ENCODE results near the gene P2RY11. TPM values are rescaled to one million over a fixed set of nuclear protein-coding genes. Genes with fewer than 3 reads are reported as not detected.

Gene P2RY11
- total RNA-seq, 1 experiment from 2014 or later, result 18.4 TPM

GRCh38 chr19:10113964-10114650, 2.6 kb downstream of the P2RY11 start:
- CTCF ChIA-PET, result interaction anchor here (0.6 kb wide), 1 partner anchor 145 kb away, joined by 3 read pairs; no protein-coding TSS in a partner anchor
- Mint-ChIP-seq H3K9me3 (ENCODE audit: unreplicated experiment) (no peaks in the 10 kb centered on the region), H3K27me3 (ENCODE audit: insufficient read depth, unreplicated experiment) (no peaks in the 10 kb centered on the region), H3K27ac (ENCODE audit: unreplicated experiment) (peak overlapping the region; percentile 79), H3K4me1 (ENCODE audit: low read depth, unreplicated experiment) (peaks cover 6% of the 10 kb centered on the region), H3K36me3 (ENCODE audit: insufficient read depth, unreplicated experiment) (peaks cover 91% of the 10 kb centered on the region), H3K4me3 (ENCODE audit: unreplicated experiment) (peak overlapping the region; percentile 49)
- no TSS peak for BruUV-seq (replicated peaks)
- TF ChIP-seq CTCF (IDR thresholded peaks at IDR 0.05; ENCODE audit: insufficient read depth in 1 of 2, low read depth in 1 of 2, low read length in 1 of 2, severe bottlenecking in 1 of 2, unreplicated experiment in 1 of 2), result no peak
- Histone ChIP-seq H3K4me1 (no peaks in the 10 kb centered on the region), H3K27me3 (replicated peaks; ENCODE audit: control insufficient read depth, insufficient read depth, low read length) (no peaks in the 10 kb centered on the region), H3K4me3 (ENCODE audit: low read depth, low read length) (no peak overlapping the region), H3K9me3 (no peaks in the 10 kb centered on the region), H3K36me3 (ENCODE audit: control insufficient read depth, insufficient read depth, low read length) (peaks cover 2% of the 10 kb centered on the region)
- intact Hi-C loops (cut with micrococcal nuclease; ENCODE audit: unreplicated experiment), result loop anchor here (10.0 kb wide), 1 partner anchor 179 kb away; the partner anchor contains the start of gene OLFM2
- POLR2A ChIA-PET, result interaction anchor here (0.8 kb wide), 1 partner anchor 18 kb away, joined by 3 read pairs; no protein-coding TSS in a partner anchor
- DNase-seq, result no peak

DNA sequence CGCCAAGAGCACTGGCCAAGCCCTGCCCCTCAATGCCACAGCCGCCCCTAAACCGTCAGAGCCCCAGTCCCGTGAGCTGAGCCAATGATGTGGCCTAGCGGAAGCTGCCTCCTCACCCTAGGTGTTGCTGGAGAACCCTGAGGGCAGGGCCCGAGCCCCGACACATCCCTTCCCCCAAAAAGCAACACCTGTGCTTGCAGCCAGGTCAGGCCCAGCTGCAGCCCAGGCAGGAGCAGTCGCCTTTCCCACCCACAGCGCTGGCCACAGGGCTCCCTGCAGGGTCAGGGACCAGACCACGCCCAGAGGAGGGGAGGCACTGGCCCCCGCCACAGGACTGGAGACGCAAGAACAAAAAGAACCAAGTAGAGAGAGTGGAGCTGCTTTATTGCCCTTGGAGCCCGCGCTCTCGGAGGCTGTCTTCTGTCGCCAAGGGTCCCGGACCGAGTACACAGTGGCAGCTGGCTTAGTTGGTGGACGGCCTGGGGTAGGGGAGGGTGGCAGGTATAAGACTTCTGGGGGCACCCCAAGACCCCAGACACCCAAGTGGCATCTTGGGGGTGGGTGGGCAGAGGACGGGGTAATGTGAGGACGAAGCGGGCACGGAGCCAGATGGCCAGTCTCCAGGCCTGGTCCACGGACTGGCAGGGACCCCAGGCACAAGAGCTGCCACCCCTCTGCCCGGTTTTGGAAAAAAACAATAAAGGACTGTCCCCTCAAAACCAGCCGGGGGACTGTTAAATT, 3.3 kb downstream of the P2RY11 start:
- H3K4me3 ChIP-seq (ENCODE audit: low read depth, low read length), result no peak overlapping the region
- Mint-ChIP-seq H3K27ac (ENCODE audit: unreplicated experiment) (peak overlapping the region; percentile 79), H3K4me3 (ENCODE audit: unreplicated experiment) (peak overlapping the region; percentile 49), H3K9me3 (ENCODE audit: unreplicated experiment) (no peaks in the 10 kb centered on the region), H3K4me1 (ENCODE audit: low read depth, unreplicated experiment) (peaks cover 6% of the 10 kb centered on the region), H3K27me3 (ENCODE audit: insufficient read depth, unreplicated experiment) (no peaks in the 10 kb centered on the region), H3K36me3 (ENCODE audit: insufficient read depth, unreplicated experiment) (peaks cover 91% of the 10 kb centered on the region)
- no TSS peak for BruUV-seq (replicated peaks)
- H3K27me3 ChIP-seq (replicated peaks; ENCODE audit: control insufficient read depth, insufficient read depth, low read length), result no peaks in the 10 kb centered on the region
- ChIA-PET CTCF (interaction anchor here (0.6 kb wide), 1 partner anchor 144 kb away, joined by 3 read pairs; no protein-coding TSS in a partner anchor), POLR2A (interaction anchor here (0.6 kb wide), 1 partner anchor 174 kb away, joined by 3 read pairs; no protein-coding TSS in a partner anchor)
- DNase-seq, result peak in 1 of 2 experiments; percentile 41
- no peaks in the 10 kb centered on the region for H3K9me3 ChIP-seq
- H3K36me3 ChIP-seq (ENCODE audit: control insufficient read depth, insufficient read depth, low read length), result no peaks in the 10 kb centered on the region; the same call in 1 of the 2 replicates
- TF ChIP-seq CTCF (IDR thresholded peaks at IDR 0.05; ENCODE audit: insufficient read depth in 1 of 2, low read depth in 1 of 2, low read length in 1 of 2, severe bottlenecking in 1 of 2, unreplicated experiment in 1 of 2), result no peak
- intact Hi-C loops (cut with micrococcal nuclease; ENCODE audit: unreplicated experiment), result loop anchor here (10.0 kb wide), 1 partner anchor 180 kb away; the partner anchor contains the start of gene OLFM2
- no peaks in the 10 kb centered on the region for H3K4me1 ChIP-seq

DNA sequence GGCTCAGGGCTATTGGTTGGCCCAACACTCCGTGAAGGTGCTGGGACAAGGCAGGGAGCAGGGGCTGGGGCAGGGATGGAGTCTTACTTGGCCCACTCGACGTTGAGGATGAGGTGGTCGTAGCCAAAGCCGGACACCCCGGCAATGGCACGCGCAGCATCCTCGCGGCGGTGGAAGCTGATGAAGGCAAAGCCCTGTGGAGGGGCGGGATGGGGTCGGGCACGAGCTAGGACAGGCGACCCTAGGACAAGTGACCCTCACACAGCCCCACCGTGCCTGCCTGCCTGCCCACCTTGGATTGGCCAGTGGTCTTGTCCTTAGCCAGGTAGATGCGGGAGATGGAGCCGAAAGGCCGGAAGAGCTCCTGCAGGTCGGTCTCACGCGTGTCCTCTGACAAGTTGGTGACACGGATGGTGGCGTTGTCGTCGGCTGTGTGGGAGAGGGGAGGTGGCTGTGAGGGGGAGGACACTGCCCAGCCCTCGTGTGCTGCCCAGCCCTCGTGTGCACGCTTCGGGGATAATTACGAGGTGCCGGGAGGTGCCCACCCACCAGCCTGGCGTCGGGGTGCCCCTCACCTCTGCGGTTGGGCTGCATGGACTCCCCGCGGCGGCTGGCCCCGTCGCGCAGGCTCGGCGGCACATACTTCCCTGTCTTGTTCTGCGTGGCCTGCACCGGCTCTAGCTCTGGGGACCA, 4.0 kb downstream of the P2RY11 start:
- Histone ChIP-seq H3K9me3 (no peaks in the 10 kb centered on the region), H3K36me3 (ENCODE audit: control insufficient read depth, insufficient read depth, low read length) (no peaks in the 10 kb centered on the region; the same call in 1 of the 2 replicates), H3K4me3 (ENCODE audit: low read depth, low read length) (no peak overlapping the region), H3K4me1 (no peaks in the 10 kb centered on the region), H3K27me3 (replicated peaks; ENCODE audit: control insufficient read depth, insufficient read depth, low read length) (no peaks in the 10 kb centered on the region)
- TF ChIP-seq CTCF (IDR thresholded peaks at IDR 0.05; ENCODE audit: insufficient read depth in 1 of 2, low read depth in 1 of 2, low read length in 1 of 2, severe bottlenecking in 1 of 2, unreplicated experiment in 1 of 2), result no peak
- no peak for DNase-seq
- H3K4me3 Mint-ChIP-seq (ENCODE audit: unreplicated experiment), result peak overlapping the region; percentile 49
- ChIA-PET POLR2A (no interaction called here), CTCF (interaction anchor here (0.7 kb wide), 1 partner anchor 116 kb away, joined by 4 read pairs; no protein-coding TSS in a partner anchor)
- H3K36me3 Mint-ChIP-seq (ENCODE audit: insufficient read depth, unreplicated experiment), result peaks cover 85% of the 10 kb centered on the region
- H3K27ac Mint-ChIP-seq (ENCODE audit: unreplicated experiment), result peak overlapping the region; percentile 32
- intact Hi-C loops (cut with micrococcal nuclease; ENCODE audit: unreplicated experiment), result loop anchor here (10.0 kb wide), 1 partner anchor 181 kb away; the partner anchor contains the start of gene OLFM2
- no peaks in the 10 kb centered on the region for H3K9me3 Mint-ChIP-seq (ENCODE audit: unreplicated experiment)
- BruUV-seq (replicated peaks), result no TSS peak
- peaks cover 4% of the 10 kb centered on the region for H3K4me1 Mint-ChIP-seq (ENCODE audit: low read depth, unreplicated experiment)
- H3K27me3 Mint-ChIP-seq (ENCODE audit: insufficient read depth, unreplicated experiment), result no peaks in the 10 kb centered on the region

Measured in Caco-2 (cell line).